IMR-90 (cell line): ENCODE measurements around the gene STAT3.

Source experiments
- CTCF ChIP-seq: conservative IDR thresholded peaks from 2 replicates; pipeline ENCODE4 v1.5.1; 2012; ENCODE audit warnings: mild to moderate bottlenecking, low read depth, low read length, improper control_type of control experiment
- FOS ChIP-seq: fragments of 150-350 bp; IDR thresholded peaks from 2 replicates; pipeline ENCODE4 v1.6.1; 2016; ENCODE audit warnings: low read depth, low read length
- MAFK ChIP-seq: IDR thresholded peaks from 2 replicates; pipeline ENCODE4 v1.6.1; 2012; ENCODE audit warnings: low read depth, low read length, improper control_type of control experiment
- MAZ ChIP-seq: IDR thresholded peaks from 2 replicates; pipeline ENCODE4 v1.6.1; 2012; ENCODE audit warnings: low read depth, mild to moderate bottlenecking, low read length, improper control_type of control experiment, moderate library complexity, borderline replicate concordance
- POLR2A ChIP-seq: IDR thresholded peaks from 2 replicates; pipeline ENCODE4 v1.6.1; 2012; ENCODE audit warnings: mild to moderate bottlenecking, low read depth, low read length
- RAD21 ChIP-seq: IDR thresholded peaks from 2 replicates; pipeline ENCODE4 v1.6.1; 2012; ENCODE audit warnings: low read length, improper control_type of control experiment
- RCOR1 ChIP-seq: IDR thresholded peaks from 2 replicates; pipeline ENCODE4 v1.6.1; 2012; ENCODE audit warnings: mild to moderate bottlenecking, low read length, improper control_type of control experiment; ENCODE audit not compliant: insufficient replicate concordance
- RFX5 ChIP-seq: IDR thresholded peaks from 2 replicates; pipeline ENCODE4 v1.8.0; 2012; ENCODE audit warnings: low read depth, mild to moderate bottlenecking, low read length, moderate library complexity
- USF2 ChIP-seq: fragments of 150-350 bp; IDR thresholded peaks from 2 replicates; pipeline ENCODE4 v1.6.1; 2017; ENCODE audit warnings: mild to moderate bottlenecking, antibody characterized with exemption, low read length, low read depth

- no peak for TF ChIP-seq RFX5
- no peak for TF ChIP-seq MAZ
- TF ChIP-seq POLR2A = no peak
- TF ChIP-seq FOS = no peak
- TF ChIP-seq MAFK = no peak
- no peak for TF ChIP-seq CTCF
- TF ChIP-seq RCOR1 = no peak
- no peak for TF ChIP-seq USF2
- no peak for TF ChIP-seq RAD21
Observed at GRCh38 chr17:42266462-42266861, 121.8 kb downstream of the STAT3 start.
